T-cell (primary cell): ENCODE measurements around the gene ELMO2. TPM values are rescaled to one million over a fixed set of nuclear protein-coding genes. Genes with fewer than 3 reads are reported as not detected.

ENCODE experiments used
- ATAC-seq, 4 experiments: fragments of 200-7000 bp in 3 of 4; fragments of 150-1000 bp in 1 of 4; cut with Tn5 transposase; replicated peaks in 1 of 4; 1 replicate in 3 of 4; 2 replicates in 1 of 4; pipeline ENCODE4 v1.10.0; 2021; ENCODE audit warnings: moderate library complexity in 3 of 4, mild to moderate bottlenecking in 2 of 4, moderate number of reproducible peaks in 1 of 4
- CTCF ChIA-PET, 2 donors: fragments of 300-600 bp; sonication (Branson Sonifier 250); formaldehyde crosslinking; loops; one replicate each; lab custom pipeline; 2022; ENCODE audit warnings: antibody characterized with exemption in 2 of 2; lab: Charles Lee
- POLR2A ChIA-PET, 2 donors: fragments of 300-600 bp; sonication (Branson Sonifier 250); formaldehyde crosslinking; loops; one replicate each; lab custom pipeline; 2022; ENCODE audit warnings: antibody characterized with exemption in 2 of 2; lab: Charles Lee
- DNase-seq, 35 experiments: peaks; one replicate each; pipeline versions ENCODE4 v3.0.0 to v3.0.0-alpha.2; 2013 to 2023
- H3K27ac ChIP-seq: one replicate; pipeline ENCODE4 v1.5.1; 2013; ENCODE audit warnings: low read length
- H3K27me3 ChIP-seq, 2 experiments: replicated peaks in 1 of 2; 1 replicate in 1 of 2; 2 replicates in 1 of 2; pipeline versions ENCODE4 v1.6.1 to v1.7.0; 2013; ENCODE audit warnings: low read length in 1 of 2, mixed read lengths in 1 of 2; ENCODE audit not compliant: control insufficient read depth in 2 of 2, insufficient read depth in 2 of 2; ENCODE audit errors: extremely low read depth in 1 of 2
- H3K36me3 ChIP-seq, 2 donors: 1 replicate in 1 of 2; 2 replicates in 1 of 2; pipeline versions ENCODE4 v1.6.1 to v1.7.0; 2013; ENCODE audit warnings: low read length in 1 of 2; ENCODE audit not compliant: control insufficient read depth in 2 of 2, insufficient read depth in 1 of 2; ENCODE audit errors: extremely low read depth in 1 of 2
- H3K4me1 ChIP-seq, 2 experiments: 1 replicate in 1 of 2; 2 replicates in 1 of 2; pipeline versions ENCODE4 v1.6.1 to v1.7.0; 2013; ENCODE audit warnings: low read length in 2 of 2, mixed read lengths in 1 of 2; ENCODE audit not compliant: insufficient read depth in 2 of 2, control insufficient read depth in 1 of 2; ENCODE audit errors: extremely low read depth in 1 of 2
- H3K4me3 ChIP-seq, 2 donors: 1 replicate in 1 of 2; 2 replicates in 1 of 2; pipeline versions ENCODE4 v1.5.1 to v1.7.0; 2013; ENCODE audit warnings: mild to moderate bottlenecking in 2 of 2, low read length in 1 of 2, moderate library complexity in 1 of 2; ENCODE audit not compliant: control insufficient read depth in 1 of 2; ENCODE audit errors: extremely low read depth in 1 of 2
- H3K9me3 ChIP-seq: 2 replicates; pipeline ENCODE4 v1.7.0; 2013
- H3K27ac Mint-ChIP-seq, 2 donors: one replicate each; pipeline ENCODE4 v1.8.0; 2020 to 2021; ENCODE audit warnings: mild to moderate bottlenecking in 2 of 2, mixed read lengths in 2 of 2
- H3K27me3 Mint-ChIP-seq, 2 donors: one replicate each; pipeline ENCODE4 v1.8.0; 2021 to 2022; ENCODE audit warnings: mixed read lengths in 2 of 2
- H3K36me3 Mint-ChIP-seq: one replicate; pipeline ENCODE4 v1.8.0; 2021; ENCODE audit warnings: mixed read lengths
- H3K4me1 Mint-ChIP-seq, 3 donors: one replicate each; pipeline ENCODE4 v1.8.0; 2020 to 2022; ENCODE audit warnings: mixed read lengths in 3 of 3, mild to moderate bottlenecking in 1 of 3
- H3K4me3 Mint-ChIP-seq, 3 donors: one replicate each; pipeline ENCODE4 v1.8.0; 2020 to 2022; ENCODE audit warnings: mild to moderate bottlenecking in 3 of 3, mixed read lengths in 3 of 3, moderate library complexity in 3 of 3
- H3K9me3 Mint-ChIP-seq, 3 donors: one replicate each; pipeline ENCODE4 v1.8.0; 2020 to 2022; ENCODE audit warnings: mixed read lengths in 3 of 3
- WGBS: methylation state at CpG from one replicate; pipeline ENCODE4 v1.1.5; 2013; ENCODE audit warnings: missing lambda C conversion rate; ENCODE audit not compliant: insufficient coverage; 5-methylcytosine and 5-hydroxymethylcytosine counted together
- total RNA-seq, 35 experiments: library from RNA in 6 of 35; stranded (reverse) in 6 of 35; fragments of 120-200 nt in 1 of 35; gene quantifications; one replicate each; pipeline versions ENCODE4 v1.2.1 to v1.2.4 and lab custom pipeline; 2013 to 2026

Gene ELMO2
- total RNA-seq, 5 donors from 2014 or later (not counting 1 experiment from before 2014, with no cell fraction given), result 48.8 to 86.6 (median 54.2) TPM

DNA sequence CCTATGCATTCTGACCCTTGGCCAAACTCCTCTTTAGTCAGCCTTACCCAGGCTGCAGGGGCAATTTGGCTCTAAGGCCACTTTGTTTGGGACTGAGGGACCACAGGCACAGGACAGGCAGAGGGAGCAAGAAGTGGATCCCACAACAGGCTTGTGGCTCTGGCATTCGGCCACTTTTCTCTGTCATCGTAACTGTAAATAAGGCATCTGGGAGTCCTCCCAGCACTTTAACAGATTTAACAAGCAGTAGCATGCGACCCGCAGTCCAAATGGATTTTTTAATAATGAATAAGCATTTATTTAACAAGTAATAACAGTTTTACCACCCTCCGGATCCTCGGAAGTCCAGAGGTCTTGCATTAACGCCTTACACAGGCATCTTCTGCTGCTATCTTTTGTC, 82.0 kb downstream of the ELMO2 start:
- no peak overlapping the region for H3K27ac Mint-ChIP-seq
- ChIA-PET POLR2A (no interaction called here), CTCF (no interaction called here)
- ATAC-seq, result no peak
- no peak overlapping the region for H3K4me3 Mint-ChIP-seq
- peaks cover 0 to 59% of the 10 kb centered on the region in 2 experiments for H3K27me3 ChIP-seq
- no peak overlapping the region for H3K4me3 ChIP-seq
- H3K36me3 ChIP-seq, result no peaks in the 10 kb centered on the region
- H3K27me3 Mint-ChIP-seq, result peaks cover 31 to 39% of the 10 kb centered on the region in 2 donors
- no CpG with 5 or more reads among the region's 7 CpGs for WGBS
- no peaks in the 10 kb centered on the region for H3K4me1 ChIP-seq
- H3K4me1 Mint-ChIP-seq, result no peaks in the 10 kb centered on the region
- H3K27ac ChIP-seq, result no peak overlapping the region
- no peaks in the 10 kb centered on the region for H3K9me3 ChIP-seq
- DNase-seq, result no peak
- no peaks in the 10 kb centered on the region for H3K9me3 Mint-ChIP-seq
- H3K36me3 Mint-ChIP-seq, result no peaks in the 10 kb centered on the region

DNA sequence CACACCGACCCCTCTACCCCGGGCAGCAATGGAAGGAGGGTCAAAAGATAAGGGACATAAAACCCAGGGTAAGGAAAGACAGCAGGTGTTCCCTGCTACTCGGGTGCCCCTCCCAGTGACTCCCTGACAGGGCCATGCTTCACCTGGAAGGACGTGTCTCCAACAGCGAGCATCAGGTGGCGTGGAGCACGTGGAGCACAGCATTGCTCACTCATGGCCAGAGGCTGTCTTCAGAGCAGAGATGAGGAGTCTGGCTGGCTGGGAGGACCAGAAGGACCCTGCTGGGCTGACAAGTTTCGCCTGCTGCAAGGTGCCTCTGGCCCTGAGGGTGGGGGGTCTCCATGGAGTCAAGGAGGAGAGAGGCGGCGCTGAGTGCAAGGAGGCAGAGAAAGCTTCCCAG, 82.9 kb downstream of the ELMO2 start:
- Mint-ChIP-seq H3K9me3 (no peaks in the 10 kb centered on the region), H3K4me1 (no peaks in the 10 kb centered on the region), H3K27ac (no peak overlapping the region), H3K4me3 (no peak overlapping the region), H3K27me3 (peaks cover 32 to 43% of the 10 kb centered on the region in 2 donors), H3K36me3 (no peaks in the 10 kb centered on the region)
- Histone ChIP-seq H3K4me1 (no peaks in the 10 kb centered on the region), H3K27ac (no peak overlapping the region), H3K36me3 (no peaks in the 10 kb centered on the region), H3K4me3 (no peak overlapping the region), H3K9me3 (no peaks in the 10 kb centered on the region), H3K27me3 (peaks cover 0 to 54% of the 10 kb centered on the region in 2 experiments)
- ATAC-seq, result no peak
- WGBS, result 60% methylated on average over 10 of the region's 10 CpGs
- CTCF ChIA-PET, result no interaction called here
- DNase-seq, result no peak
- POLR2A ChIA-PET, result no interaction called here

DNA sequence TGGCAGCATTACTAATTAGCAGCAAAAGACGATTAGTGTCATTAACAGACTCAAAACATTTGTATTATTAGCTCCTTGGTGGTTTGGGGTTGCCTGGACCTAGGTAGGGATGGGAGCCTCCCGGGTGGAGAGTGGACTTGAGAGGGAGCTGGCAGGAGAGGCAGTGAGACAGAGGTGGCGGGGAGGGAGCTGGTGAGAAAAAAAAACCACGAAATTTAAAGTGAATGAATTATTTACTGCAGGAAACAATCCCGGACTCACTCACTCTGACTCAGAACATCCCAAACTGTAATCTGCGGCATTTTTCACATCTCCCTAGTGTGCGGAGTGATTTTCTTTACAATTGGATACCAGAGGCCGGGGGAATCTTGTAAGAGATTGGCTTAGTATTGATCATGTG, 83.8 kb downstream of the ELMO2 start:
- CTCF ChIA-PET, result interaction anchor here in 1 of 2 donors (0.6 kb wide), 1 partner anchor 24 kb away, joined by 5 read pairs; no protein-coding TSS in a partner anchor
- peaks cover 32 to 46% of the 10 kb centered on the region in 2 donors for H3K27me3 Mint-ChIP-seq

DNA sequence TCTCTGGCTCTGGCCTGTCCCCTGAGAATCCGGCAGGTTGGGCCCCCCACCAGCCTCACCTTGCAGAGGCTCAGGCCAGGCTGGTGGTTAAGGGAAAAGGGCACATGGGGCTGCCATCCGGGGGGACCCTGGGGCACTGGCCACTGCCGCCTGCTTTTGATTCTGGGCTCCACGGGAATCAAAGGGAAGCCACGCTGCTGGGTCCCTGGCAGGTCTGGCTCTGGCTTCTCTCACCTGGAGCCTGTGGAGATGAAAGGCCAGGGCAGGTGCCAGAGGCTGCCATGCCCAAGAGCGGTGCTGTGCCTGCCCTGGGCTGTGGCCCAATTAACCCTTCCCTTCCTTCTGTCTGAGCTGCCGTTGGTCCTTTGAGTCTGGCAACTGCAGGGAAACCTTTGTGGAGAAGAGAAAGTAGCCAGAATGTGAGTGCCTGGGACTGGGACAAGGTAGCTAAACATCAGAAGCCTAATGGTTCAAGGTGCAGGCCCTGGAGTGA, 88.7 kb downstream of the ELMO2 start:
- peaks cover 0 to 3% (median 0%) of the 10 kb centered on the region in 3 donors for H3K4me1 Mint-ChIP-seq
- H3K27me3 Mint-ChIP-seq, result peaks cover 65 to 77% of the 10 kb centered on the region in 2 donors
- Histone ChIP-seq H3K4me3 (no peak overlapping the region), H3K4me1 (peaks cover 0 to 2% of the 10 kb centered on the region in 2 experiments), H3K9me3 (no peaks in the 10 kb centered on the region), H3K36me3 (no peaks in the 10 kb centered on the region), H3K27me3 (peaks cover 8 to 73% of the 10 kb centered on the region in 2 experiments), H3K27ac (no peak overlapping the region)
- H3K4me3 Mint-ChIP-seq, result no peak overlapping the region
- no peaks in the 10 kb centered on the region for H3K9me3 Mint-ChIP-seq
- POLR2A ChIA-PET, result no interaction called here
- DNase-seq (no peak), ATAC-seq (no peak)
- H3K27ac Mint-ChIP-seq, result no peak overlapping the region
- WGBS, result 87% methylated on average over 5 of the region's 7 CpGs
- H3K36me3 Mint-ChIP-seq, result no peaks in the 10 kb centered on the region
- CTCF ChIA-PET, result no interaction called here

More for the DNA sequence above, 83.8 kb downstream of the ELMO2 start:
- H3K4me1 Mint-ChIP-seq, result no peaks in the 10 kb centered on the region
- H3K36me3 ChIP-seq, result no peaks in the 10 kb centered on the region
- peaks cover 0 to 56% of the 10 kb centered on the region in 2 experiments for H3K27me3 ChIP-seq
- no peaks in the 10 kb centered on the region for H3K9me3 ChIP-seq
- H3K9me3 Mint-ChIP-seq, result no peaks in the 10 kb centered on the region
- ATAC-seq (no peak), DNase-seq (no peak)
- WGBS, result 58% methylated on average over 2 of the region's 8 CpGs
- H3K36me3 Mint-ChIP-seq, result no peaks in the 10 kb centered on the region
- H3K4me1 ChIP-seq, result no peaks in the 10 kb centered on the region
- H3K4me3 ChIP-seq, result no peak overlapping the region
- no peak overlapping the region for H3K4me3 Mint-ChIP-seq
- H3K27ac ChIP-seq, result no peak overlapping the region
- POLR2A ChIA-PET, result no interaction called here
- H3K27ac Mint-ChIP-seq, result no peak overlapping the region

DNA sequence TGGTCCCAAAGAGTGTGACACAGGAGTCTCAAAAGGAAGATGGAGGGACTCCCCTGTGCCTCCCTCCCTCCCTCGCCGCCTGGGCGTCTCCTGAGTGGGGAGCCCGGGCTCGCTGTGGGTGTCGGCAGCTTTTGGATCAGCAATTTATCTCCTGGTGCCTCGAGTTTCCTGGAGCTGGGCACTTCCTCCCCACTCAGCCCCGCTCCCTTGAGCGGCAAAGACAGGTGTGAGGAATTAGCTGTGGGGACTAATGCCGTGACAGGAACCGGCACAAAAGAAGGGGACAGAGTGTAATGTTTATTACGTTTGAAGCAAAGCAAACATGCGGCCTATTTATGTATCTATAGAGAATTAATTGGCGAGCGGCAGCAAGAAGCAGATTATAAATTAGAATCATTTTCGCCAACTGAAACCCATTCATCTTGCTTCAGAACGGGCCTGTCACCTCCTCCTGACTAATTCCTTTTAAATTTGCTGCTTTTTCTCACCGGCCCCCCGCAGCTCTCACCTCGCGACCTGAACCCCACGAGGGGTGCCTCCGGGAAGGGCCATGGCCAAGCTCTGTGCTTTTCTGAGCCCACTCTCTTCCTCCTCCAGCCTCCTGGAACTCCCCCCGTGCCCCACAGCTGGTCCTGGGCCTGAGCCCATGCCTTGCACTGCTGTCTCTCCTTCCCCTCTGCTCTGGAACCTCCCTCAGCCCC, 89.3 kb downstream of the ELMO2 start:
- 34% methylated on average over 10 of the region's 24 CpGs for WGBS
- H3K4me3 Mint-ChIP-seq, result no peak overlapping the region

More for the DNA sequence above, 89.3 kb downstream of the ELMO2 start:
- Mint-ChIP-seq H3K27me3 (peaks cover 62 to 73% of the 10 kb centered on the region in 2 donors), H3K4me1 (peaks cover under 1 to 5% (median 2%) of the 10 kb centered on the region in 3 donors), H3K36me3 (no peaks in the 10 kb centered on the region), H3K27ac (no peak overlapping the region), H3K9me3 (no peaks in the 10 kb centered on the region)
- no peak for DNase-seq
- H3K27ac ChIP-seq, result no peak overlapping the region
- ChIA-PET POLR2A (no interaction called here), CTCF (no interaction called here)
- H3K4me3 ChIP-seq, result no peak overlapping the region
- H3K36me3 ChIP-seq, result no peaks in the 10 kb centered on the region
- peaks cover 8 to 74% of the 10 kb centered on the region in 2 experiments for H3K27me3 ChIP-seq
- no peaks in the 10 kb centered on the region for H3K9me3 ChIP-seq
- H3K4me1 ChIP-seq, result peaks cover 0 to 8% of the 10 kb centered on the region in 2 experiments
- no peak for ATAC-seq
